ENCODE measurements around the gene RTCA.

RTCA gene

GRCh38 chr1:100305954-100306353 is 39.9 kb downstream of the RTCA start:
- peaks cover 2% of the 10 kb centered on the region for H3K27me3 Mint-ChIP-seq (ENCODE audit: low read depth, poor library complexity)
- H3K9me3 Mint-ChIP-seq = peaks cover 5% of the 10 kb centered on the region
- H3K36me3 Mint-ChIP-seq (ENCODE audit: low read depth) = no peaks in the 10 kb centered on the region
- H3K27ac Mint-ChIP-seq = no peak overlapping the region
- no peak for DNase-seq
- no peaks in the 10 kb centered on the region for H3K4me1 Mint-ChIP-seq
- TF ChIP-seq CTCF (IDR thresholded peaks at IDR 0.05) = no peak
- no peak overlapping the region for H3K4me3 Mint-ChIP-seq

DNA sequence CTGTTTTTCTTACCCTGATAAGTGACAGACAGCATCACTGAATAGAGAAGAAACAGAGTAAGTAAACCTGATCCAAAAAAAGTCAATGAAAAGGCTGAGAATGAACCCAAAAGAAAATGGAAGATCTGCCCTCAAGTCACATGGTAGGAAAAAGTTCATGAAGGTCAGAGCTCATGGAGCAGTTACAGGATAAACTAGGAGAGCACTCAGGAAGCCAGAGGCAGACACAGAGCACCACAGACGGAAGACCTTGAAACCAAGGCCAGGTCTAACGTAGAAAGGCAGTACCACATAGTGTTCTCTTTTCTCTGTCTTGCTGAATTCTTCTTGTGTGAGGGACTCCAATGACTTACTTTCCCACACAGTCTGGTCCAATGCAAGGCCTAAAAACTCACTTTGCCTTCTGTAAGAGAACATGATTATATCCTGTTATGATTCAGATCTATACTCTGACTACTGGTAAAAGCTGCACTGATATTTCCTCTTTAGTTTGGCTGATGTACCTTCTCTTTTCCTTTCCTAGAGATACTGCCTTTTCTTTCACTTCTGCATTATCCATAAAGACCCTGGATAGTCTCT is 40.8 kb downstream of the RTCA start:
- no peak for DNase-seq
- peaks cover 5% of the 10 kb centered on the region for H3K9me3 Mint-ChIP-seq
- no peaks in the 10 kb centered on the region for H3K36me3 Mint-ChIP-seq (ENCODE audit: low read depth)
- TF ChIP-seq CTCF (IDR thresholded peaks at IDR 0.05) = no peak
- H3K4me1 Mint-ChIP-seq = no peaks in the 10 kb centered on the region
- H3K27me3 Mint-ChIP-seq (ENCODE audit: low read depth, poor library complexity) = peaks cover 2% of the 10 kb centered on the region
- no peak overlapping the region for H3K4me3 Mint-ChIP-seq
- H3K27ac Mint-ChIP-seq = no peak overlapping the region

DNA sequence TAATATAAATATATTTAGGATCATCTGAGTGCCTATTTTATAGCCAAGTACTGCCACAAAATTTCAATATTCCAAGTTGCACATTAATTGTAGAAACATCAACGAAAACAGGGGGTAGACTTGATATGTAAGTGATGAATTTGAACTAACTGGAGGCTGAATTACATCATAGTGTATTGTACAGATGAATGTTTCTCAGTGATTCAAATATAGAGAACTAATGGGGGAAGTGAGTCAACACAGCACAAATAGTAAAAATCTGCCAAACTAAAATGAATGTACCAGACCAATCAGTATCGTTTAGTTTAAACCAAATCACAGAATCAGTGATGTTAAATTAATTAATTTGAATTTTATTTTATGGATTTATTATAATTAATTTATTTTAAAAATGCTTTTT is 42.8 kb downstream of the RTCA start:
- no peaks in the 10 kb centered on the region for H3K4me1 Mint-ChIP-seq
- H3K36me3 Mint-ChIP-seq (ENCODE audit: low read depth) = no peaks in the 10 kb centered on the region
- TF ChIP-seq CTCF (IDR thresholded peaks at IDR 0.05) = no peak
- H3K27me3 Mint-ChIP-seq (ENCODE audit: low read depth, poor library complexity) = peaks cover 2% of the 10 kb centered on the region
- H3K27ac Mint-ChIP-seq = no peak overlapping the region
- no peak for DNase-seq
- H3K4me3 Mint-ChIP-seq = no peak overlapping the region
- peaks cover 5% of the 10 kb centered on the region for H3K9me3 Mint-ChIP-seq

- Mint-ChIP-seq H3K27me3 (ENCODE audit: low read depth, poor library complexity) (peaks cover 2% of the 10 kb centered on the region), H3K4me3 (no peak overlapping the region), H3K4me1 (no peaks in the 10 kb centered on the region), H3K36me3 (ENCODE audit: low read depth) (no peaks in the 10 kb centered on the region), H3K9me3 (peaks cover 5% of the 10 kb centered on the region), H3K27ac (no peak overlapping the region)
- no peak for DNase-seq
- no peak for TF ChIP-seq CTCF (IDR thresholded peaks at IDR 0.05)
These were observed 43.8 kb downstream of the RTCA start for GRCh38 chr1:100309863-100310262.

- H3K4me1 Mint-ChIP-seq = no peaks in the 10 kb centered on the region
- H3K36me3 Mint-ChIP-seq (ENCODE audit: low read depth) = no peaks in the 10 kb centered on the region
- no peak overlapping the region for H3K4me3 Mint-ChIP-seq
- H3K9me3 Mint-ChIP-seq = peaks cover 5% of the 10 kb centered on the region
- no peak overlapping the region for H3K27ac Mint-ChIP-seq
- no peak for TF ChIP-seq CTCF (IDR thresholded peaks at IDR 0.05)
- peaks cover 4% of the 10 kb centered on the region for H3K27me3 Mint-ChIP-seq (ENCODE audit: low read depth, poor library complexity)
- no peak for DNase-seq
These were observed 47.4 kb downstream of the RTCA start for GRCh38 chr1:100313382-100313781.

- no peak for DNase-seq
- Mint-ChIP-seq H3K9me3 (peaks cover 18% of the 10 kb centered on the region), H3K36me3 (ENCODE audit: low read depth) (peaks cover 4% of the 10 kb centered on the region), H3K4me3 (no peak overlapping the region), H3K27me3 (ENCODE audit: low read depth, poor library complexity) (peaks cover 4% of the 10 kb centered on the region), H3K4me1 (no peaks in the 10 kb centered on the region), H3K27ac (no peak overlapping the region)
- TF ChIP-seq CTCF (IDR thresholded peaks at IDR 0.05) = no peak
These were observed 50.6 kb downstream of the RTCA start for GRCh38 chr1:100316622-100317021.
